ENCODE data around the gene SH3PXD2A. TPM values are rescaled to one million over a fixed set of nuclear protein-coding genes. Genes with fewer than 3 reads are reported as not detected.
A peak's percentile ranks its signal among the peaks of the same experiment; 100 is the strongest.

SH3PXD2A gene
- total and polyA plus RNA-seq, 10 donors, result 2.6 to 50.0 (median 35.2) TPM

GRCh38 chr10:103554488-103555324 is 300.7 kb downstream of the SH3PXD2A start:
- Histone ChIP-seq H3K4me1 (peaks cover 0 to 36% (median 14%) of the 10 kb centered on the region in 6 donors), H3K27ac (no peak overlapping the region), H3K27me3 (replicated peaks in 1 of 7) (peaks cover 0 to 60% (median 4%) of the 10 kb centered on the region in 7 donors), H3K36me3 (no peaks in the 10 kb centered on the region), H3K9me3 (no peaks in the 10 kb centered on the region), H3K4me3 (peak overlapping the region in 6 of 8 donors; percentile 26 to 68 (median 36))
- no peak for DNase-seq
- WGBS, 5 donors, result 4 to 21% (median 7%) methylated on average over 10 to 42 of the region's 44 CpGs
- intact Hi-C loops (cut with DNase I; ENCODE audit: low total_unique reads), result no loop called here
- TF ChIP-seq, protein P1, sequence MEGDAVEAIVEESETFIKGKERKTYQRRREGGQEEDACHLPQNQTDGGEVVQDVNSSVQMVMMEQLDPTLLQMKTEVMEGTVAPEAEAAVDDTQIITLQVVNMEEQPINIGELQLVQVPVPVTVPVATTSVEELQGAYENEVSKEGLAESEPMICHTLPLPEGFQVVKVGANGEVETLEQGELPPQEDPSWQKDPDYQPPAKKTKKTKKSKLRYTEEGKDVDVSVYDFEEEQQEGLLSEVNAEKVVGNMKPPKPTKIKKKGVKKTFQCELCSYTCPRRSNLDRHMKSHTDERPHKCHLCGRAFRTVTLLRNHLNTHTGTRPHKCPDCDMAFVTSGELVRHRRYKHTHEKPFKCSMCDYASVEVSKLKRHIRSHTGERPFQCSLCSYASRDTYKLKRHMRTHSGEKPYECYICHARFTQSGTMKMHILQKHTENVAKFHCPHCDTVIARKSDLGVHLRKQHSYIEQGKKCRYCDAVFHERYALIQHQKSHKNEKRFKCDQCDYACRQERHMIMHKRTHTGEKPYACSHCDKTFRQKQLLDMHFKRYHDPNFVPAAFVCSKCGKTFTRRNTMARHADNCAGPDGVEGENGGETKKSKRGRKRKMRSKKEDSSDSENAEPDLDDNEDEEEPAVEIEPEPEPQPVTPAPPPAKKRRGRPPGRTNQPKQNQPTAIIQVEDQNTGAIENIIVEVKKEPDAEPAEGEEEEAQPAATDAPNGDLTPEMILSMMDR (IDR thresholded peaks at IDR 0.05 in 8 of 11, conservative IDR thresholded peaks at IDR 0.05 in 3 of 11), result no peak
- peak in 1 of 3 donors; percentile 27 for TF ChIP-seq POLR2AphosphoS5 (IDR thresholded peaks at IDR 0.05)

DNA sequence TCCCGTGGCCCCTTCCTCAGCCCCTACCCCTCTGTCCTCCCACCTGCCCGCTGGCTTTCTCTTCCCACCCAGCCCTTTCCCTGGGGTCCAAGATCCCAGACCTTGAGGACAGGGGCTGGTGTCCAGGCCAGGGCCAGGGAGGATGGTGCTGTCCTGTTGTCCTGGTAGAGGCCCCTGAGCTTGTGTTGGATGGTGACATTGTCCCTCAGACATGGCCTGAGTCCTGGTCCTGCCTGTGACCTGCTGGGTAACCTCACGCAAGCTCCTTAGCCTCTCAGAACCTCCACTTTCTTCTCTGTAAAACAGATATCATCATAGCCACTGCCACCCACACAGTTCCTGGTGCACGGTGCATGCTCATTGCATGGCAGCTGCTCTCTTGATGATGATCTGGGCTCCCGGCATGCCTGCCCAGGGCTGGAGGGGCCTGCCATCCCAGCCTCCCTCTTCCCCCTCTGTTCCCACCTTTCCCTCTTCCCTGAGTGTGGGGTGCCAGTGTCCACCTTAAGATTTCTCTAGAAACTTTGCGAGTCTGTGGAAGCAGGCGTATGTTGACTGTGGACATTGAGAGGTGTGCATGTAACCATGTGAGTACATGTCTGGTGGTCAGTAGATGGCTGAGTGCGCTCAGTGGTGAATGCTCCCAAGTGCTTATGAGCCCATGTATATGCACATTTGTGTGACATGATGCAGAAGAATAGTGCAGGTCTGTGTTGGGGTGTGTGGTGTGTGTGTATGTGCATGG is 301.5 kb downstream of the SH3PXD2A start:
- intact Hi-C loops (cut with DNase I; ENCODE audit: low total_unique reads), result no loop called here
- H3K27me3 ChIP-seq (replicated peaks in 1 of 7), result peaks cover 0 to 52% (median 4%) of the 10 kb centered on the region in 7 donors
- no peaks in the 10 kb centered on the region for H3K9me3 ChIP-seq
- H3K27ac ChIP-seq, result no peak overlapping the region
- peak; percentile 38 for DNase-seq
- WGBS, 5 donors, result 81 to 91% (median 85%) methylated on average over 8 of the region's 8 CpGs
- no peaks in the 10 kb centered on the region for H3K36me3 ChIP-seq
- peaks cover 0 to 36% (median 14%) of the 10 kb centered on the region in 6 donors for H3K4me1 ChIP-seq
- H3K4me3 ChIP-seq, result no peak overlapping the region
- TF ChIP-seq POLR2A (IDR thresholded peaks at IDR 0.05) (no peak), POLR2AphosphoS5 (IDR thresholded peaks at IDR 0.05) (no peak)
- TF ChIP-seq, protein P1 (IDR thresholded peaks at IDR 0.05 in 8 of 11, conservative IDR thresholded peaks at IDR 0.05 in 3 of 11), result no peak

GRCh38 chr10:103552856-103553742 is 302.3 kb downstream of the SH3PXD2A start:
- Histone ChIP-seq H3K9me3 (no peaks in the 10 kb centered on the region), H3K36me3 (no peaks in the 10 kb centered on the region), H3K4me3 (no peak overlapping the region), H3K27me3 (replicated peaks in 1 of 7) (peaks cover 0 to 47% (median 4%) of the 10 kb centered on the region in 7 donors), H3K27ac (peak overlapping the region in 1 of 8 donors; percentile 70), H3K4me1 (peaks cover 0 to 36% (median 14%) of the 10 kb centered on the region in 6 donors)
- TF ChIP-seq, protein P1 (IDR thresholded peaks at IDR 0.05 in 8 of 11, conservative IDR thresholded peaks at IDR 0.05 in 3 of 11), result no peak
- TF ChIP-seq POLR2AphosphoS5 (IDR thresholded peaks at IDR 0.05), result no peak
- no peak for TF ChIP-seq POLR2A (IDR thresholded peaks at IDR 0.05)
- 84 to 90% (median 88%) methylated on average over 12 to 20 of the region's 20 CpGs for WGBS, 5 donors
- intact Hi-C loops (cut with DNase I; ENCODE audit: low total_unique reads), result no loop called here
- peak; percentile 68 for DNase-seq
